Measurements from ENCODE around the gene MTG2. TPM values are rescaled to one million over a fixed set of nuclear protein-coding genes. Genes with fewer than 3 reads are reported as not detected.

Gene MTG2
- total and polyA plus RNA-seq, 2 of the 13 experiments (the other 11 are each of a cell fraction or from before 2014, with no cell fraction given): 20.4 to 37.8 TPM

- in situ Hi-C loops (cut with HindIII; ENCODE audit: extremely low pct_ligation_motif_present, low pct_unique_long_range_greater_than_20kb) (no loop called here), intact Hi-C loops (cut with micrococcal nuclease; ENCODE audit: unreplicated experiment) (no loop called here)
- Histone ChIP-seq H3K4me3 (replicated peaks in 1 of 3; ENCODE audit: insufficient read depth in 1 of 3, low read depth in 2 of 3, low read length in 3 of 3) (no peak overlapping the region), H3K9me3 (ENCODE audit: low read length) (no peaks in the 10 kb centered on the region), H3K79me2 (ENCODE audit: insufficient read depth, low read length) (no peaks in the 10 kb centered on the region), H3K27ac (ENCODE audit: extremely low read length, insufficient read depth, low read length) (no peak overlapping the region), H2AFZ (ENCODE audit: low read length) (no peak overlapping the region), H3K9ac (ENCODE audit: insufficient read depth, low read depth, low read length) (no peak overlapping the region), H4K20me1 (ENCODE audit: insufficient read depth, low read length) (no peaks in the 10 kb centered on the region), H3K4me1 (ENCODE audit: insufficient read depth, low read length) (no peaks in the 10 kb centered on the region), H3K4me2 (ENCODE audit: low read depth, low read length) (no peak overlapping the region), H3K36me3 (replicated peaks in 1 of 2; ENCODE audit: control insufficient read depth in 1 of 2, insufficient read depth in 2 of 2, low read length in 2 of 2) (peaks cover 69 to 84% of the 10 kb centered on the region in 2 experiments; a peak in 4 of 5 replicates), H3K27me3 (ENCODE audit: control insufficient read depth in 1 of 2, insufficient read depth in 2 of 2, low read length in 2 of 2) (no peaks in the 10 kb centered on the region)
- no TSS peak for BruUV-seq (replicated peaks)
- FAIRE-seq (no peak), DNase-seq (ENCODE audit: low spot score) (no peak), ATAC-seq (no peak)
- ChIA-PET CTCF (ENCODE audit: low intra/inter-chr PET ratio, low total read pairs) (no interaction called here), POLR2A (no interaction called here)
- WGBS (ENCODE audit: low lambda C conversion rate): 96% methylated on average over 41 of the region's 41 CpGs
- TF ChIP-seq ZBTB38 (CRISPR knock-in tag; IDR thresholded peaks at IDR 0.05) (0 out of 2 replicates have a peak, but pooled peaks have one; percentile 27), ZKSCAN8 (CRISPR knock-in tag; IDR thresholded peaks at IDR 0.05; ENCODE audit: borderline replicate concordance) (no peak), POLR2AphosphoS2 (IDR thresholded peaks at IDR 0.05; ENCODE audit: low read depth, low read length) (0 out of 2 replicates have a peak, but pooled peaks have one; percentile 20), MXD1 (CRISPR knock-in tag; IDR thresholded peaks at IDR 0.05) (peak; percentile 42; the same call in 1 of the 2 replicates), ZNF564 (CRISPR knock-in tag; IDR thresholded peaks at IDR 0.05) (no peak), RBM22 (optimal IDR thresholded peaks at IDR 0.05; ENCODE audit: low read length) (peak; percentile 13), MYPOP (CRISPR knock-in tag; IDR thresholded peaks at IDR 0.05) (no peak), ZMYM4 (CRISPR knock-in tag; IDR thresholded peaks at IDR 0.05) (no peak), MTERF4 (CRISPR knock-in tag; IDR thresholded peaks at IDR 0.05) (no peak), ZNF225 (CRISPR knock-in tag; IDR thresholded peaks at IDR 0.05) (0 out of 2 replicates have a peak, but pooled peaks have one; percentile 14), AGO2 (optimal IDR thresholded peaks at IDR 0.05; ENCODE audit: low read depth, low read length) (peak; percentile 70), ZNF484 (CRISPR knock-in tag; IDR thresholded peaks at IDR 0.05; ENCODE audit: borderline replicate concordance, low read depth) (no peak), ATF3 (CRISPR knock-in tag; IDR thresholded peaks at IDR 0.05) (no peak), IRX3 (CRISPR knock-in tag; IDR thresholded peaks at IDR 0.05; ENCODE audit: borderline replicate concordance, low read depth) (no peak), NFKB2 (CRISPR knock-in tag; IDR thresholded peaks at IDR 0.05; ENCODE audit: borderline replicate concordance) (peak; percentile 16; the same call in 1 of the 2 replicates), SP5 (CRISPR knock-in tag; IDR thresholded peaks at IDR 0.05; ENCODE audit: borderline replicate concordance, low read depth) (no peak), MEF2D (CRISPR knock-in tag; IDR thresholded peaks at IDR 0.05) (no peak), TRIM24 (CRISPR knock-in tag; IDR thresholded peaks at IDR 0.05) (no peak)
Measured at GRCh38 chr20:62164879-62165761, 17.7 kb upstream of the MTG2 start.

Measured in HepG2 (cell line).